AG04450 (cell line): Measurements from ENCODE around the gene SYCP2L. TPM values are rescaled to one million over a fixed set of nuclear protein-coding genes. Genes with fewer than 3 reads are reported as not detected.

Experiments
- CTCF ChIA-PET: fragments of 300-600, 350-600 bp; formaldehyde crosslinking; extraction: SDS; loops from one replicate; lab custom pipeline; 2022; ENCODE audit warnings: antibody characterized with exemption, inconsistent platforms; lab: Charles Lee
- POLR2A ChIA-PET: fragments of 350-600 bp; formaldehyde crosslinking; extraction: SDS; loops from one replicate; lab custom pipeline; 2021; ENCODE audit warnings: antibody characterized with exemption, inconsistent platforms; lab: Yijun Ruan, JAX
- DNase-seq: peaks from one replicate; pipeline ENCODE4 v3.0.0-alpha.2; 2011; ENCODE audit warnings: low read depth, low spot score
- H3K27ac ChIP-seq: one replicate; pipeline ENCODE4 v1.5.1; 2012; ENCODE audit warnings: low read depth, low read length, control low read depth
- H3K27me3 ChIP-seq: one replicate; pipeline ENCODE4 v1.6.0; 2012; ENCODE audit warnings: low read length; ENCODE audit not compliant: control insufficient read depth, insufficient read depth
- H3K4me3 ChIP-seq: 2 replicates; pipeline ENCODE4 v1.5.1; 2011; ENCODE audit warnings: mild to moderate bottlenecking, low read depth, low read length, control low read depth
- H3K9me3 ChIP-seq: 2 replicates; pipeline ENCODE4 v1.5.1; 2012; ENCODE audit warnings: low read length; ENCODE audit not compliant: control insufficient read depth, insufficient read depth
- CTCF ChIP-seq: IDR thresholded peaks from 2 replicates; pipeline ENCODE4 v1.5.1; 2011; ENCODE audit warnings: low read depth, low read length, control low read depth, inconsistent platforms
- polyA plus RNA-seq: library from polyadenylated mRNA; depleted of rRNA; stranded (reverse); fragments of >200 nt; gene quantifications from 2 replicates; pipeline ENCODE4 v1.2.3, GENCODE V29; 2011

SYCP2L gene
- polyA plus RNA-seq, 1 experiment: 0.22 TPM

- no peaks in the 10 kb centered on the region for H3K9me3 ChIP-seq
- ChIA-PET CTCF (interaction anchor here (1.9 kb wide), 1 partner anchor 22 kb away, joined by 7 read pairs; no protein-coding TSS in a partner anchor), POLR2A (no interaction called here)
- H3K27ac ChIP-seq: no peak overlapping the region
- H3K4me3 ChIP-seq: no peak overlapping the region
- no peaks in the 10 kb centered on the region for H3K27me3 ChIP-seq
- no peak for TF ChIP-seq CTCF
- DNase-seq: no peak
These were observed 46.3 kb downstream of the SYCP2L start for GRCh38 chr6:10933126-10933525.

GRCh38 chr6:10939840-10940239 lies 53.0 kb downstream of the SYCP2L start:
- ChIA-PET CTCF (interaction anchor here (1.2 kb wide), 1 partner anchor 10 kb away, joined by 3 read pairs; no protein-coding TSS in a partner anchor), POLR2A (no interaction called here)
- H3K27ac ChIP-seq: no peak overlapping the region
- H3K27me3 ChIP-seq: no peaks in the 10 kb centered on the region
- H3K4me3 ChIP-seq: no peak overlapping the region
- no peak for TF ChIP-seq CTCF
- no peaks in the 10 kb centered on the region for H3K9me3 ChIP-seq
- no peak for DNase-seq

- no peak for TF ChIP-seq CTCF
- CTCF ChIA-PET: interaction anchor here (0.9 to 1.0 kb wide), 2 partner anchors 123 to 551 kb away, joined by 3 read pairs; no protein-coding TSS in a partner anchor
- Histone ChIP-seq H3K27ac (no peak overlapping the region), H3K4me3 (no peak overlapping the region), H3K9me3 (no peaks in the 10 kb centered on the region), H3K27me3 (peaks cover 4% of the 10 kb centered on the region)
- no peak for DNase-seq
- POLR2A ChIA-PET: no interaction called here
These were observed 59.0 kb downstream of the SYCP2L start for GRCh38 chr6:10945845-10946244.

- Histone ChIP-seq H3K4me3 (no peak overlapping the region), H3K27ac (no peak overlapping the region), H3K27me3 (peaks cover 4% of the 10 kb centered on the region), H3K9me3 (no peaks in the 10 kb centered on the region)
- ChIA-PET CTCF (interaction anchor here (0.6 to 1.2 kb wide), 3 partner anchors 84 to 121 kb away, joined by 3 to 7 read pairs (median 4); no protein-coding TSS in a partner anchor), POLR2A (interaction anchor here (0.6 kb wide), 1 partner anchor 369 kb away, joined by 3 read pairs; no protein-coding TSS in a partner anchor)
- DNase-seq: no peak
- TF ChIP-seq CTCF: no peak
These were observed 61.1 kb downstream of the SYCP2L start for GRCh38 chr6:10947966-10948365.

- H3K9me3 ChIP-seq: no peaks in the 10 kb centered on the region
- H3K27me3 ChIP-seq: peaks cover 4% of the 10 kb centered on the region
- no peak overlapping the region for H3K4me3 ChIP-seq
- no peak for DNase-seq
- ChIA-PET CTCF (interaction anchor here (0.6 to 3.7 kb wide), 8 partner anchors 10 to 626 kb away, joined by 3 to 71 read pairs (median 4); partner anchors contain the start of gene SMIM13), POLR2A (no interaction called here)
- TF ChIP-seq CTCF: no peak
- H3K27ac ChIP-seq: no peak overlapping the region
These were observed 63.0 kb downstream of the SYCP2L start for GRCh38 chr6:10949579-10950490.
